HG03575 (cell line): ENCODE measurements around the gene ATG2B.

ENCODE experiments used
- ATAC-seq: cut with Tn5 transposase; IDR thresholded peaks from one replicate; pipeline ENCODE4 v1.9.1; 2021; ENCODE audit not compliant: unreplicated experiment, insufficient number of reproducible peaks, low FRiP score; ENCODE audit errors: extremely low read depth

Gene ATG2B

GRCh38 chr14:96280104-96280503 lies 83.0 kb downstream of the ATG2B start:
- no peak for ATAC-seq

- no peak for ATAC-seq
These were observed 83.6 kb downstream of the ATG2B start for GRCh38 chr14:96279564-96279963.

- no peak for ATAC-seq
These were observed 85.3 kb downstream of the ATG2B start for GRCh38 chr14:96277890-96278289.

GRCh38 chr14:96275177-96276112 lies 87.7 kb downstream of the ATG2B start:
- no peak for ATAC-seq

DNA sequence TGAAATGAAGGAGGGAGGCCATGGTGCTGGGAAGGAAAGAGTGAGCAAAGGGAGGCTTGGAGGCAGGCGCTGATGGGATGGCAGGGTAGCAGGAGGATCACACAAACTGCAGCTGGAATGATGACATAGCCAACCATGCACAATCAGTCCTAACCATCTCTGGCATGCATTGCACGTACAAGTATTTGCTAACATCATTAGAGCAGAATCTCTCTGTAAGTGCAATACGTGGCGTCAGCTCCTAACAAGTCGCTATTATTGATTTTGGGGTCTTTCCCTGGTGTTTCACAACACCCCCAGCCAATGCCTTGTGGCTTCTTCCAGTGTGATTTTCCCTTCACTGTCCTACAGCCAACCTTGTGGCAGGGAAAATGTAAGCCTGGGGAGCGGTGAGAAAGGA lies 88.6 kb downstream of the ATG2B start:
- no peak for ATAC-seq

GRCh38 chr14:96274122-96274521 lies 89.0 kb downstream of the ATG2B start:
- ATAC-seq: no peak

GRCh38 chr14:96273629-96274028 lies 89.5 kb downstream of the ATG2B start:
- no peak for ATAC-seq

DNA sequence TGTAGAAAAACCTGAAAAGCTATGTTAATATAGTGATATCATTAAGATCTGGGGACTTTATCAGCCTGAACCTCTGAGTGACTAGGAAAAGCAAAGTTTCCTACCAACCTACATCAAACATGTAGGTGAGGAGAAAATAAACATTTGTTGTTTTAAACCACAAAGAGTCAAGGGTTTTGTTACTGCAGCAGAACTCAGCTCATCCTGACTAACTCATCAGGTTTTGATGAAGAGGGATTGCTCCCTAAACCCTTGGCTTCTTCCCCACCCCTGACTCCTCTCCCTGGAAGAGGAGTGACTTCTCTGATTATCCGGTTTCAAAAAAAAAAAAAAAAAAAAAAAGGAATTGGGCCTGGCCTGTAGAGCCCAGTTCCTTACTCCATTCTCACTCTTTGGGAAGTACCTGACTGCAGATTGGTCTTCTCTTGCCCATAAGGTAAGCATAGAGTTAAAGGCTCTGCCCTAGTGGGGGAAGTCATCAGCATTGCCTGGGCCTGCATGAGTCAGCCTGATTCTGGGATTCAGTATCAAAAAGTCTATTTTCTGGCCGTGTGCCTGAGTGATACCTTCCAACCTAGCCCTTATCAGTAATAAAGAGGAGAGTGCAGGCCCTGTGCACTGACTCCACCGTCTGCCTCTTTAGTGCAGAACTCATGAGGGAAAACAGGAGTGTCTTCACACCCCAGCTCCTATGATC lies 90.2 kb downstream of the ATG2B start:
- ATAC-seq: no peak

- ATAC-seq: no peak
These were observed 91.7 kb downstream of the ATG2B start for GRCh38 chr14:96271421-96271762.

DNA sequence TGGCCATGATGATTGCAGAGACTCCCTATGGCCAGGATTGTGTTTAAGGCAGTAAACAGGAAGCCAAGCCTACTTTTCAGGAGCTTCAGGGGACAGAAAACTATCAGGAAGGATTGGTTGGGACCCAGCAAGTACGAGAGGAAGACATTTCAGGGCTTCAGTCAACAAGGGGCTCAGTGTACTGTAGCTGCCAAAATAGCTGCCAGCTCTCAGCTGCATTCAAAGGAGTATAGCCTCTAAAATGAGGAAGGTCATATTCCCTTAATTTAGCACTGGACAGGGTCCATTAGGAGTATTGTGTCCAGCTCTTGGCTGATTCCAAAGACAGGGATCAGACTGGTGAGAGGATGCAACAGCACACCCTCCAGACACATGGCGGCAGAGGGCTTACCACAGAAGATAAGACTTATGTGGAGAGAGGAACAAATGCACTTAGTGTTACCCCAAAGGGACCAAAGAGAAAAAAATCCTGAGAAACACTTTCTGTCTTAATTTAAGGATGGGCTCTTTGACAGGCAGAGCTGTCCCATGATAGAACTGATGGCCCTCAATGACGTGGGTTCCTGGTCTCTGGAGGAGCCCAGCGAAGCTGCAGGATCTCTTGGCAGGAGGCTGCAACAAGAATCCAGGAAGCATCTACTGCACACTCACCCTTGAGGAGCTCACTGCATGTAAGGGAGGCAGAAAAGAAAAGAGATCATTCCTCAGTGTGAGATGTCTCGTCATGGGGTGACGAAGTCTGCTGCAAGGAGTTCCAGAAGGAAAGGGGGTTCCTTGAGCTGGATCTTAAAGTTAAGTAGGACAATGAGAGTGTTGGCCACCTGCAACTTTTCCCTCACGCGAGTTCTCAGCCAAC lies 92.3 kb downstream of the ATG2B start:
- ATAC-seq: no peak

DNA sequence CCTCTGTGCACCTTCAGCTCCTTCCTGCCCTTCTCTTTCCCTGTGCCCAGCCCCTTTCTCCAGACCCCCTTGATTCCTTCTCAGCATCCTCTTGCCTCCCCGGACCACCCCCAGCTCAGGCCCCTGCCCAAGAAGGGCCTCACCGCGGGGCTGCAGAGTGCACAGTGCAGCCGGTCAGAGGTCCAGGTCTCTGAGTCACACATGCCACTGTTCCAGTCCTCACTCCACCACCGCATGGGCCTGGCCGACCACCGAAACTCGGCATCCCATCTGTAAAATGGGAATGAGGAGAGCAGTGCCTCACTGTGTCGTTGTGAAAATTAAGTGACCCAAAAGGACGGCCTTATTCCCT lies 93.8 kb downstream of the ATG2B start:
- no peak for ATAC-seq

- ATAC-seq: no peak
These were observed 94.4 kb downstream of the ATG2B start for GRCh38 chr14:96268431-96269358.

- no peak for ATAC-seq
These were observed 95.2 kb downstream of the ATG2B start for GRCh38 chr14:96267916-96268315.

GRCh38 chr14:96267336-96267735 lies 95.8 kb downstream of the ATG2B start:
- ATAC-seq: no peak

DNA sequence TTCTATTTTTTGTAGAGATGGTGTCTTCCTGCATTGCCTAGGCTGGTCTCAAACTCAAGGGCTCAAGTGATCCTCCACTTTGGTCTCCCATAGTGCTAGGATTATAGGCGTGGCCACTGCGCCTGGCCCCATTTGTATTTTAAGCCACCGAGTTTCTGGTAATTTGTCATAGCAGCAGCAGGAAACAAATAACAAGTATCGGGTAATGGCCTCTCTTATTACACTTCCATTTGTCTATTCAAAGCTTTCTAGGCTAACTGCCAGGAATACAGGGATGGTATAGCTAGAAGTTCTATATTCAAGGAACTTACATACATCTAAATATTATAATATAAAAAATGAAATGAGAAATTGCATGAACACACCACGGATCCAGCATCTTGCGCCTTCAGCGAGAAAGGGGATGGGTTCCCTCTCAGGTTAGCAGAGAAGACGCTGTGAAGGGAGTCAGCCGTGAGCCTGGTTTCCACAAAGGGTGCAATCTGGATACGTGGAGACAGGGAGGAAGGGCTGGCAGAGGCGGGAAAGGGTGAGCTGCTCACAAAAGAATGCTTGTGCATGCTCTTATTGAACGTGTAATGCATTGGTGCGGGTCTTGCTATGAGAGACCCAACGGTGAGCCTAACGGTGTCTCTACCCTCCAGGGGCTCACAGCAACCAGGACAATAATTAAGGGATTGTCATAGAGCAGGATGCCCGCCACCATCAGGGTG lies 97.6 kb downstream of the ATG2B start:
- ATAC-seq: no peak

DNA sequence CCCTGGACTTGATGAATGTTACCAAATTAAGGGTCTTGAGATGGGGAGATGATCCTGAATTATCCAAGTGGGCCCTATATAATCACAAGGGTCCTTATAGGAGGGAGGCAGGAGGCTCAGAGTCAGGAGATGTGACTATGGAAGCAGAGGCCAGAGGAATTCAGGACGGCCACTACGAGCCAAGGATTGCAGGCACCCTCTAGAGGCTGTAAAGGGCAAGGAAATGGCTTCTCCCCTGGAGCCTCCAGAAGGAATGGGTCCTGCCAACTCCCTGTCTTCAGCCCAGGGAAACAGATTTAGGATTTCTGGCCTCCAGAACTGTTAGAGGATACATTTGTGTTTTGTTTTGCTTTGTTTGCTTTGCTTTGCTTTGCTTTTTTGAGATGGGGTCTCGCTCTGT lies 98.3 kb downstream of the ATG2B start:
- ATAC-seq: no peak

GRCh38 chr14:96264200-96264553 lies 99.0 kb downstream of the ATG2B start:
- no peak for ATAC-seq
